DOHH2 (cell line): ENCODE measurements around the gene EXOC6B.

Experiments used
- CTCF ChIP-seq: fragments of 200-600 bp; sonication (generic); IDR thresholded peaks from one replicate; pipeline ENCODE4 v1.5.1; 2014; ENCODE audit warnings: antibody characterized with exemption, mild to moderate bottlenecking, low read depth, low read length; ENCODE audit not compliant: poor library complexity, severe bottlenecking
- EZH2phosphoT487 ChIP-seq: fragments of 200-600 bp; sonication (generic); IDR thresholded peaks from 2 replicates; pipeline ENCODE4 v1.6.1; 2017; ENCODE audit warnings: borderline replicate concordance, mild to moderate bottlenecking, antibody characterized with exemption, low read length, moderate library complexity, mixed read lengths

GRCh38 chr2:72457801-72458516 lies 367.9 kb downstream of the EXOC6B start:
- no peak for TF ChIP-seq EZH2phosphoT487
- no peak for TF ChIP-seq CTCF
